C4-2B (cell line): ENCODE data around the gene NAALADL1.

Experiments
- H3K27ac ChIP-seq: fragments of 450-650 bp; 2 replicates; pipeline ENCODE4 v1.5.1; 2017
- CTCF ChIP-seq: fragments of 450-650 bp; conservative IDR thresholded peaks from 2 replicates; pipeline ENCODE4 v1.5.1; 2017; ENCODE audit warnings: mild to moderate bottlenecking
- ZFX ChIP-seq: fragments of 450-650 bp; IDR thresholded peaks from 2 replicates; pipeline ENCODE4 v1.6.1; 2017

The NAALADL1 gene

GRCh38 chr11:64996710-64997380, 61.5 kb downstream of the NAALADL1 start, which contains the start of gene BATF2:
Gene BATF2, minus strand, starts transcription at chr11:64996971. Its CDS starts 57 bp downstream, at chr11:64996914.
- TF ChIP-seq CTCF (no peak), ZFX (no peak)
- H3K27ac ChIP-seq = no peak within 1 kb of the TSS

- H3K27ac ChIP-seq = no peak overlapping the region
- TF ChIP-seq ZFX = no peak
- TF ChIP-seq CTCF = no peak
Measured at GRCh38 chr11:64996327-64996709, 62.0 kb downstream of the NAALADL1 start.
